GM23338 (cell line): Measurements from ENCODE around the gene NOSIP.

ENCODE experiments used
- CTCF ChIP-seq, 2 experiments: fragments of 200-600 bp in 1 of 2; sonication (generic) in 1 of 2; conservative IDR thresholded peaks; 2 replicates each; pipeline versions ENCODE4 v1.5.1 to v1.6.1; 2016 to 2017; ENCODE audit warnings: antibody characterized with exemption in 2 of 2, low read depth in 2 of 2, mild to moderate bottlenecking in 2 of 2, moderate library complexity in 1 of 2
- POLR2AphosphoS5 ChIP-seq: IDR thresholded peaks from 2 replicates; pipeline ENCODE4 v1.6.1; 2016; ENCODE audit warnings: antibody characterized with exemption, low read depth
- REST ChIP-seq: IDR thresholded peaks from one replicate; pipeline ENCODE4 v1.6.1; 2018; ENCODE audit warnings: antibody characterized with exemption; ENCODE audit not compliant: unreplicated experiment

- no peak for TF ChIP-seq CTCF (conservative IDR thresholded peaks at IDR 0.05; ENCODE audit: low read depth in 2 of 2)
- TF ChIP-seq REST: no peak
- TF ChIP-seq POLR2AphosphoS5: no peak
These were observed 33.0 kb upstream of the NOSIP start for GRCh38 chr19:49613374-49613773.
